Thyroid gland (tissue), 4 donors: ENCODE data around the gene EPHB3.

Source experiments
- CTCF ChIP-seq, 6 experiments: fragments of 200-600 bp in 3 of 6; fragments of 450-650 bp in 3 of 6; sonication (generic) in 3 of 6; IDR thresholded peaks; one replicate each; pipeline ENCODE4 v1.5.1; 2016 to 2019; ENCODE audit warnings: antibody characterized with exemption in 6 of 6, mild to moderate bottlenecking in 2 of 6, inconsistent platforms in 1 of 6, moderate library complexity in 1 of 6
- POLR2A ChIP-seq, 2 donors: fragments of 450-650 bp; IDR thresholded peaks; one replicate each; pipeline ENCODE4 v1.6.1; 2017; ENCODE audit warnings: antibody characterized with exemption in 2 of 2, mild to moderate bottlenecking in 2 of 2, moderate library complexity in 1 of 2

GRCh38 chr3:184559336-184559735 lies 2.2 kb upstream of the EPHB3 start:
- no peak for TF ChIP-seq POLR2A (IDR thresholded peaks at IDR 0.05)
- no peak for TF ChIP-seq CTCF (IDR thresholded peaks at IDR 0.05)
